WTC11 (cell line): ENCODE results near the gene ACAD8.

Source experiments
- GABPB1 ChIP-seq: sonication (generic); formaldehyde crosslinking; IDR thresholded peaks from 2 replicates; pipeline ENCODE4 v1.8.1; 2023; ENCODE audit warnings: mild to moderate bottlenecking, missing genetic modification reagents
- NFE2L1 ChIP-seq: sonication (generic); formaldehyde crosslinking; IDR thresholded peaks from 2 replicates; pipeline ENCODE4 v1.8.1; 2023; ENCODE audit warnings: missing genetic modification reagents
- TF ChIP-seq, protein P1 (sequence below): fragments of 200-600 bp; IDR thresholded peaks from 2 replicates; pipeline ENCODE4 v1.8.0; 2022; ENCODE audit warnings: antibody characterized with exemption
- TF ChIP-seq, protein P2 (sequence below): sonication (generic); formaldehyde crosslinking; IDR thresholded peaks from 2 replicates; pipeline ENCODE4 v1.8.1; 2023; ENCODE audit warnings: mild to moderate bottlenecking, moderate library complexity, missing genetic modification reagents
- TF ChIP-seq, protein P3 (sequence below): sonication (generic); formaldehyde crosslinking; IDR thresholded peaks from 2 replicates; pipeline ENCODE4 v1.8.0; 2022; ENCODE audit warnings: mild to moderate bottlenecking, missing genetic modification reagents

DNA sequence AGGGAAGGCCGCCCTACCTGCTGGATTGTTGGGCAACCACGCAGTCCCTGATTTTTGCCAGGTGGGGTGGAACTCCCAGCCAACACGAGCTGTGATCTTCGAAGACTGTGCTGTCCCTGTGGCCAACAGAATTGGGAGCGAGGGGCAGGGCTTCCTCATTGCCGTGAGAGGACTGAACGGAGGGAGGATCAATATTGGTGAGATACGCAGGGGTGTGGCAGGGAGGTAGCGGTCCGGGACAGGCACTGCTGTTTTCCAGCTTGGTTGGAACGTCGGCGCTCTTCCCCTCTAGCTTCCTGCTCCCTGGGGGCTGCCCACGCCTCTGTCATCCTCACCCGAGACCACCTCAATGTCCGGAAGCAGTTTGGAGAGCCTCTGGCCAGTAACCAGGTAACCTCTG is 7.6 kb downstream of the ACAD8 start:
- TF ChIP-seq, protein P1, sequence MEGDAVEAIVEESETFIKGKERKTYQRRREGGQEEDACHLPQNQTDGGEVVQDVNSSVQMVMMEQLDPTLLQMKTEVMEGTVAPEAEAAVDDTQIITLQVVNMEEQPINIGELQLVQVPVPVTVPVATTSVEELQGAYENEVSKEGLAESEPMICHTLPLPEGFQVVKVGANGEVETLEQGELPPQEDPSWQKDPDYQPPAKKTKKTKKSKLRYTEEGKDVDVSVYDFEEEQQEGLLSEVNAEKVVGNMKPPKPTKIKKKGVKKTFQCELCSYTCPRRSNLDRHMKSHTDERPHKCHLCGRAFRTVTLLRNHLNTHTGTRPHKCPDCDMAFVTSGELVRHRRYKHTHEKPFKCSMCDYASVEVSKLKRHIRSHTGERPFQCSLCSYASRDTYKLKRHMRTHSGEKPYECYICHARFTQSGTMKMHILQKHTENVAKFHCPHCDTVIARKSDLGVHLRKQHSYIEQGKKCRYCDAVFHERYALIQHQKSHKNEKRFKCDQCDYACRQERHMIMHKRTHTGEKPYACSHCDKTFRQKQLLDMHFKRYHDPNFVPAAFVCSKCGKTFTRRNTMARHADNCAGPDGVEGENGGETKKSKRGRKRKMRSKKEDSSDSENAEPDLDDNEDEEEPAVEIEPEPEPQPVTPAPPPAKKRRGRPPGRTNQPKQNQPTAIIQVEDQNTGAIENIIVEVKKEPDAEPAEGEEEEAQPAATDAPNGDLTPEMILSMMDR, result no peak
- TF ChIP-seq NFE2L1 (CRISPR knock-in tag) (no peak), GABPB1 (CRISPR knock-in tag) (no peak)
- TF ChIP-seq, protein P2, sequence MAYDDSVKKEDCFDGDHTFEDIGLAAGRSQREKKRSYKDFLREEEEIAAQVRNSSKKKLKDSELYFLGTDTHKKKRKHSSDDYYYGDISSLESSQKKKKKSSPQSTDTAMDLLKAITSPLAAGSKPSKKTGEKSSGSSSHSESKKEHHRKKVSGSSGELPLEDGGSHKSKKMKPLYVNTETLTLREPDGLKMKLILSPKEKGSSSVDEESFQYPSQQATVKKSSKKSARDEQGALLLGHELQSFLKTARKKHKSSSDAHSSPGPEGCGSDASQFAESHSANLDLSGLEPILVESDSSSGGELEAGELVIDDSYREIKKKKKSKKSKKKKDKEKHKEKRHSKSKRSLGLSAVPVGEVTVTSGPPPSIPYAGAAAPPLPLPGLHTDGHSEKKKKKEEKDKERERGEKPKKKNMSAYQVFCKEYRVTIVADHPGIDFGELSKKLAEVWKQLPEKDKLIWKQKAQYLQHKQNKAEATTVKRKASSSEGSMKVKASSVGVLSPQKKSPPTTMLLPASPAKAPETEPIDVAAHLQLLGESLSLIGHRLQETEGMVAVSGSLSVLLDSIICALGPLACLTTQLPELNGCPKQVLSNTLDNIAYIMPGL, result no peak
- TF ChIP-seq, protein P3, sequence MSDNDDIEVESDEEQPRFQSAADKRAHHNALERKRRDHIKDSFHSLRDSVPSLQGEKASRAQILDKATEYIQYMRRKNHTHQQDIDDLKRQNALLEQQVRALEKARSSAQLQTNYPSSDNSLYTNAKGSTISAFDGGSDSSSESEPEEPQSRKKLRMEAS, result no peak
